GM19351 (cell line): ENCODE data around the gene DYNC1I1.
"Not testable (repeated sequence)": the region's sequence is repeated elsewhere in the genome, so short reads cannot be mapped to it uniquely, and the experiment has no call there.

Experiments used
- ATAC-seq: cut with Tn5 transposase; IDR thresholded peaks from one replicate; pipeline ENCODE4 v1.9.1; 2021; ENCODE audit warnings: mild to moderate bottlenecking, moderate library complexity; ENCODE audit not compliant: unreplicated experiment

DYNC1I1 gene

DNA sequence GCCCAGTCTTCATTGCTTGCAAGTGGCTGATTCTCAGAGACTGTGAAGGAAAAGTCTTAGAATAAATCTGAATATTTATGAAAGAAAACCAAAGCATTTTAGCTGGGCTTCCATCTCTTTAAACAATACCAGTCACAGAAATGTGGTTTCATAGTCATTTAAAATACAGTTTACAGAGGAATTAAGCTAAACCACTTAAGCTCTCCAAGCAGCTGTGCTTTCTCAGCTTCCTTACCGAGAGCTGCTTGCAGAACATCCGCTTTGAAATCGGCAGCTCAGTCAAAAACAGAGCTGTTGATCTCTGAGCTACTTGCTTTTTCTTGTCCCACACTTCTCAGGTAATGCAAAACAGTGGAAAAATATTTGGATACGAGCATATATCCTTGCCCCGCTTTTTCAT lies 134.5 kb downstream of the DYNC1I1 start:
- no peak for ATAC-seq

DNA sequence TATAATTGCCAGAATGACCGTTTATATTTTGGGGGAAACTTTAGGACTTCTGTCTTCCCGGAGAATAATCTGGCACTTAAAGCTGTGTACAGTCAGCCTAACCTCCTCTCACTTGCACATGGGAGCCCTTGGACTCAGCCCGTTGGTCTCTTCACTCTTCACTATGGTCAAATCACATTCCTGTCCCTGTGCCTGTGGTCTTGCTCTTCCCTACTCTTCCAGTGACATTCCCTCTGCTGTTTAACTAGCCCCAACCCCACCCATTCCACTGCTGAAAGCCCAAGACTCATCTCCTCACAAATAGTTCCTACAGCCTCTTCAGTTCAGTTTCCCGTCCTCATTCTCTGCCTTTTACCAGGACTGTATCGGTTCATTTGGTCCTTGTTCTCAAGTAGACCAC lies 135.0 kb downstream of the DYNC1I1 start:
- no peak for ATAC-seq

GRCh38 chr7:95908499-95908898 lies 136.1 kb downstream of the DYNC1I1 start:
- no peak for ATAC-seq

DNA sequence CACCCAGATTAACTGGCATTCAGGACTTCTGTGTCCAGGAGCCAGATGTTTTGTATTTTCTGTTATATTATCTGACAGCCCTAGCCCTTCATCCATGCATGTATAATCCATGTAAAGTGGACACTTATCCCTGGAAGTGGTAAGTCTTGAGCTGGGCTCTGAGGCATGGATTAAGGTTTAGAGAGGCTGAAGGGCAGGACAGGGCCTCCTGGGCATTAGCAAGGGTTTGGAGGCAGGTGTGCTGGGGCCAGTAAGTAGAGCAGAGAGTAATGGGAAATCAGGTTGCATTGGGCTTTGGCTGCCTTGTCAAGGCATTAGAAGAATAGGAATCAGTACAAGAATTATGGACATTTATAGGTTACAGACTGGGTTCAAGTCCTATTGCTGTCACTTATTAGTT lies 138.0 kb downstream of the DYNC1I1 start:
- ATAC-seq: no peak

GRCh38 chr7:95915731-95916130 lies 143.4 kb downstream of the DYNC1I1 start:
- ATAC-seq: no peak

GRCh38 chr7:95916573-95917297 lies 144.4 kb downstream of the DYNC1I1 start:
- peak; percentile 74 for ATAC-seq

- ATAC-seq: no peak
Observed at GRCh38 chr7:95917634-95918033, 145.3 kb downstream of the DYNC1I1 start.

DNA sequence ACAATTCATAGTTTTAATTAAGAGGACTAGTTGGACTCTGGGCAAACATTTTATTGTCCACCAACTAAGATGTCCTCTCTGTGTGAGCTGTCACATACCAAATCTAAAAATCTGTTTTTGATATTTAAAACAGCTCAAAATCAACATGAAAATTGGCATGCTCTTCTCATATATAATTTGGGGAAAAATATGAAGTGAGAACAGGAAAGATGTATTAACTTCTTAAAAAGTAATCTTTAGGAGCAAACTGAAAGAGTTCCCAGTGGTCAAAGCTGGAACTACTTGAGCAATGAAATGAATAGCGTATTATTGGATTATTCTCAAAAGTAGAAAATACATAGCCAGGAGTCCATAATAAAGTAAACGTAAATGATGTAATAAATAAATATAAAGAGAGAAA lies 147.2 kb downstream of the DYNC1I1 start:
- no peak for ATAC-seq

- ATAC-seq: no peak
Observed at GRCh38 chr7:95921543-95921942, 149.2 kb downstream of the DYNC1I1 start.

GRCh38 chr7:95922191-95922590 lies 149.8 kb downstream of the DYNC1I1 start:
- no peak for ATAC-seq

DNA sequence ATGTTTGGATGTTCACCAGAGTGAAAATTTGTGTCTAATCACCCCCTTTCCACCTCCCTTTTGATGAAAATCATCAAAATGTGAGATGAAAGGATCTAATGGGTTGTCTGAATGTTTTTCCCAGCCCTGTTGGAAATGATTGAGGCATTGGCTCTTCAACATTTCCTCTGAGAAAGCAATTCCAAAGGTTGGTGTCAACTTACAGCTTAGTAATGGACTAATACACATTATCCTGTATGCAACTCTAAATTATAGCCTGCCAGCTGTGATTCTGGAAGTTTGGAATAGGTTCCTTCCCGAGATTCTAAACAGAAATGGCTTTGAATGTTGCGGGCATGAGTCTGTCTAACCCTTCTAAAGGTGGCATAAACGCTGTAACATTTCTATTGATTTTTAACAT lies 152.9 kb downstream of the DYNC1I1 start:
- ATAC-seq: no peak

DNA sequence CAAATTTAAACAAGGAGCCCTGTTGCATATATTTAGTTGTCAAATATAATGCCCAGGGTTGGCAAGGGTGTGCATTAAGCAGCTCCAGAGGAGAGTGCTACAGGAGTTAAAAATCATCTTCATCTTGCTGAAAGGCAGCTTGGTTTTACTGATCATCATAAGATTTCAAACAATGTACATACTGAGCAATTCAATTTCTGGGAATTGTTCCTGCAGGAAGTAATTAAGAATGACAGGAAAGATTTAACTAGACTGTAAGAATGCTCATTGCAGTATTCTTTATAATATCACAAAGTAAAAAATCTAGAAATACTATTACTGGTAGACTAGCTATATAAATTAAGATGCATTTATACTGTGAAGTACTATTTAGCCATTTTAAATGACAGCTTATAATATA lies 153.6 kb downstream of the DYNC1I1 start:
- no peak for ATAC-seq

- no peak for ATAC-seq
Observed at GRCh38 chr7:95927756-95928155, 155.4 kb downstream of the DYNC1I1 start.

DNA sequence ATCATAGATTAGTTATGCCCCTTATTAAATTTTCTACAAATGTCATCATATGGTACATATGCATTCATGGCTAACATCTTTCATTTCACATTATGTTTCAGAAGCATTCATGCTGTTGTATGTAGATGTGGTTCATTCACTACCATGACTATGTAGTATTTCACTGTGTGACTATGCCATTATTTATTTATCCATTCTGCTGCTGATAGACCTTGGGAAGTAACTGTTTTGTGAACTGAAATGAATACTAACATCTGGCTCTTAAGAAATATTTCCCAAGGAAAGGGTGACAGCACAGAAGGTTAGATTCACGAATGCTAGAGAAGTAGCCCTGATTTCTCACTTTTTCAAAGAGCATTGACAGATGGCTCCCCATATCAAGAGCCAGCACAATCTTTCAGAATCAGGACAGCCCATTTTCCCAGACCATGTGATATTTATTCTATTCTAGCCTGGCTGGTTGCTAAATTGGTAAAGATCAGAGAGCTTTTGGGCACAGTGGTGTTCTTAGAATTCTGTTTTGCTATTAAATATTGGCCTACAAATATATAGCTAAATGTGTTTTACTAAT lies 157.4 kb downstream of the DYNC1I1 start:
- no peak for ATAC-seq

DNA sequence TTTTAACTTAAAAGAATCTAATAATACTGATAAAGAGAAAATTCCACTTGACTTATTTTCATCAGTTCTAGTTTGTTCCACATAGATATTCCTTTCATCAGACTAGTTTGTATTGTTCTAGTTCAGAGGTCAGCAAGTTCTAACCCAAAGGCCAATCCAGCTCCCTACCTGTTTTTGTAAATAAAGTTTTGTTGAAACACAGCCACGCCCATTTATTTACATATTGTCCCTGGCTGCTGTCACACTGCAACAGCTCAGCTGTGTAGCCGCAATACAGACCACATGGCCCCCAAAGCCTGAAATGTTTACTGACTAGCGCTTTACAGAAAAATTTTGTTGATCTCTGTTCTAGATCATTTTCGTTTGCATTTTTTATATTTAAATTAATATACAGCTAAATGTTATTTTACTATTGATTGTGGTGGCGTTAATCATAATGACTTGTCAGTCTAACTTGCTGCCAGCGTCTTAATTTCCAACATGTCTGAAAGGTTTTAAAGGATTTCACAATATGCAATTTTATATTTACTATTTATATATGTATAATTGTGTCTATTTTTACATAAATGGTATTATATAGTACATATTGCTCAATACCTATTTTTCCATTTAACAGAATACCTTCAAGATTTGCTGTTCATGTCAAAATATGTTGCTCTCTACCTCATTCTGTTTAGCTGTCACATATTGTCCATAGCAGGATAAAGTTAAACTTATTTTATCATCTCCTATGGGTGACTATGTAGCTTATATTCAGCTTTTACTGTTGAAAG lies 159.3 kb downstream of the DYNC1I1 start:
- ATAC-seq: no peak

DNA sequence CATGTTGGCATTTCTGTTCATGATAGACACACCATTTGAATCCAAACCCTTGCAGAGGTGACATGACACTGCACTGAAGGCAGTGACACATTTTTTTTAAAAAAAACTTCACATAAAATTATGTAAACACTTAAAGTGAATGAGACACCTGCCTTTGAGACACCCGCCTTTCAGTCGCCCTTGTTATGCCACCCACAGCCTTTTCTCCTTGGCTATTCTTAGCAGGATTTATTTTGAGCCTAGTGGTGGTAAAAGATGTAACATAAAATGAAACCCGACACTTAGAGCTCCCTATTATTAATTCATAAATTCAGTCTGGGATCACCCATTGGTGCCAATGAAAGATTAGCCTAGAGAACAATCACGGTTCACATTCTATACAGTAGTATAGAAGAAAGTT lies 161.3 kb downstream of the DYNC1I1 start:
- no peak for ATAC-seq

DNA sequence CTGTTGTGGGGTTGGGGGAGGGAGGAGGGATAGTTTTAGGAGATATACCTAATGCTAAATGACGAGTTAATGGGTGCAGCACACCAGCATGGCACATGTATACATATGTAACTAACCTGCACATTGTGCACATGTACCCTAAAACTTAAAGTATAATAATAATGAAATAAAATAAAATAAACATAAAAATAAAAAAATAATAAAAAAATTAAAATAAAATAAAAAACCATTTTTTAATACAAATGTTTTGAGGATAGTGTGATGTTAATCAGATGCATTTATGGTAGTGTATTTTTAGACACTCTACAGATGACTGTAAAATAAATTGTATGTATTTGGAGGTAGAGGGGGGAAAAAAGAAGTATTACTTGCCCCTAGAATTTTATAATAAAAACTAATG lies 172.5 kb downstream of the DYNC1I1 start:
- not testable (repeated sequence) for ATAC-seq

GRCh38 chr7:95950698-95951097 lies 178.3 kb downstream of the DYNC1I1 start:
- ATAC-seq: no peak

DNA sequence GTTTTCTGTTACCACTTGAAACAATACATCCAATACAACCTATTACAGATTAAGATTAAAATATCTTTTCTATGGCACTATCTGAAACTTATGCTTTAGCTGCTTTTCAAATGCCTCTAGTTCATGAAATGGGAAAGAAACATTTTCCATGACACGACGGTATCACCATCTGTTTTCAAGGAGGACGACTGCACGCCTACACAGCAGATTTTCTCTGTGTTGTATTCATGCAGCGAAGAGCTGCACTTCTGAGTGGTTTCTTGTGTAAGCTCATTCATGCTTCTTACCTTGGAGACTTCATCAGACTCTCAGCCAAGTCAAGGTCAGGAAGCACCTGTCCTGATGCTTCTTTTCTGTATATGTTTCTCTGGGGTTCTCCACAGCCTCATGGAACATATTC lies 179.2 kb downstream of the DYNC1I1 start:
- no peak for ATAC-seq

GRCh38 chr7:95951997-95952795 lies 179.8 kb downstream of the DYNC1I1 start:
- ATAC-seq: no peak

DNA sequence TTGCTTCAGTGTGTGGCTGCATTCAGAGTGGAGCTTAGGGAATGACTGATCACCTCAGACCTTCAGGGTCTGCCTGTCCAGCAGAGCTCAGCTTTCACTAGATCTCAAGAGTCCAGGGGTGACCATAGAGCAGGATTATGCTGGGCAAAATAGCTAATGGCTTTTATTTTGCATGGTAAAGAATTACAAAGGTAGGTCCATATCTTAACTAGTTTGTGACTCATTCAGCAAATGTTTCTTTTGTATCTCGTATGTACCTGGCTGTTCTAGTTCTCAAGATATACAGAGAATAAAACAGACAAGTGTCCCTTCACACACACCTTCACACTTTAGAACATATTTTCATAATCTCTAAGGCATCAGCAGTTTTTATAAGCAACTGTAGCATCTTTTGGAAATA lies 180.5 kb downstream of the DYNC1I1 start:
- no peak for ATAC-seq
